Measurements from ENCODE around the gene BGN. TPM values are rescaled to one million over a fixed set of nuclear protein-coding genes. Genes with fewer than 3 reads are reported as not detected.

Gene BGN
- total and polyA plus RNA-seq, 3 experiments from 2014 or later, result not detected

DNA sequence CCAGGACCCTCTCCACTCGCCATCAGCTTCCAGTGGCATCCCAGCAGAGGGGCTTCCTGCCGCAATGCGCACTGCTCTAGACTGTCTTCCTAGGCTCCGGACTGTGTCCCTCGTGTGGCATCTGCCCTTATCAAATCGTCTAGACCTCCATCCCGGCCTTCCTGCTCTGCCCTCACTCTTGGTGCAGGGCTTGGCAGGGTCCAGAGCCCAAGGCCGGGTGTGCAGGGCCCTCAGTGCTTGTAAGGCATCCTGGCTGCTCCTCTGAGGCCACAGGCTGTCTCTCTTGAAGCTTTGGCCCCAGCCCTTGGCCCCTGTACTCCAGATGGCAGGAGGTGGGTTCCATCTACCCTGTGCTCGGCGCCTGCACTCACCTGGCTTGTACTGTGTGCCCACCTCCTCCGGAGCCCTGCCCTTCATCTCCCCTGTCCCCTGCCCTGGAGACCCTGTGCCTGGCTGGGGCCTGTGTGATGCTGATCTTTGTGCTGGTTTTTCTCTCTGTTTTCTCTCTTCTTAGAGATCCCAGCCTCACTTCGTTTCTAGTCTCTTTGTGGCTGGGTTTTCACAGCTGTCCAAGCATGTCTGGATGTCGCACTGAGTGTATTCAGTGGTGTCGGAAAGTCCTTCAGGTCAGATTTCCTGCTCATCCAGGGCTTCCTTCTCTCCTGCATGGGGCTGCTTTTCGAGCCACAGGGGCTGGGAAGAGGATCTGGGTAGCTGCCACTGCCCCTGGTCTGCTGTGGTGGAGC is 45.2 kb upstream of the BGN start:
- Mint-ChIP-seq H3K27ac (no peak overlapping the region), H3K4me3 (no peak overlapping the region), H3K4me1 (no peaks in the 10 kb centered on the region), H3K9me3 (no peaks in the 10 kb centered on the region), H3K36me3 (peaks cover 0 to 33% (median 6%) of the 10 kb centered on the region in 3 donors), H3K27me3 (peaks cover 0 to 2% of the 10 kb centered on the region in 2 donors)
- CTCF ChIA-PET, result no interaction called here
- Histone ChIP-seq H3K27ac (ENCODE audit: low read depth, low read length) (no peak overlapping the region), H3K9me3 (ENCODE audit: low read length) (no peaks in the 10 kb centered on the region), H3K4me1 (ENCODE audit: insufficient read depth, low read length) (no peaks in the 10 kb centered on the region), H3K27me3 (ENCODE audit: insufficient read depth, low read length, poor library complexity, severe bottlenecking) (no peaks in the 10 kb centered on the region), H3K36me3 (ENCODE audit: insufficient read depth, low read length) (no peaks in the 10 kb centered on the region), H3K4me3 (ENCODE audit: low read length) (no peak overlapping the region)
- POLR2A ChIA-PET, result no interaction called here
- no peak for DNase-seq

DNA sequence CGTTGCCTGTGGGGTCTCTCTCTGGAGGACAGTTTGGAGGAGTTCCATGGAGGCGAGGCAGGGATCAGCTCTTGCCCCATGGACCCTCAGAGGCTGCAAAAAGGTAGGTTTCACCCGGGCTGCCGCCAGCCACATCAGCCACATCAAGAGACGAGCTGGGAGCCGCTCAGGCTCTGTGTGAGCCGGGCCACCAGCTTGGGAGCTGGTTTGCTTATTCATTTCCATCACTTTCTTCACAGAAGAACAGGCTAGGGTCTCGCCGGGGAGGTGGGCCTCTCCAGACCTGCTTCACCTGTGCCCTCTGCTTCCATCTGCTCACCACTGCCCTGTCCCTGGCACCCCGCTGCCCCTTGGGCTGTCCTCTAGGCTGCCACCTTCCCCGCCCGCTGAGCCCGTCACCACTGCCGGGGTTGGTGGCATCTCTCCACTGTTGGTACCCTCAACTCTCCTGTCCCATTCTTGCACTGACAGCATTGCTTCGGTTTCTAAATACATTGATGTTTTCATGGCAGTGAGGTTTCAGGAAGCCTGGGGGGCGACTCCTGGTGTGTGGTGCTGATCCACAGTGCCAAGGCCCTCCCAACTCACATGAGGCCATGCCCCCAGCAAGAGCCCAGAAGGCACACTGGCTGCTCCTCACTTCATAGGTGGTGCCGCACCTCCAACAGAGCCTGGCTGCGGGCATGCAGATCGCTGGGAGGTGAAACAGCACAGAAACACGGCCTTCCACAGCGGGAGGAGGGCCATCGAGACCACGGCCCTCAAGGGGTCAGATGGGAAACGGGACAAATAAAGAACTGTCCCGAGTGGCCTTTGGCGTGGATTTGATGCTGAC is 44.4 kb upstream of the BGN start:
- no peak overlapping the region for H3K4me3 Mint-ChIP-seq
- ChIA-PET POLR2A (no interaction called here), CTCF (no interaction called here)
- H3K4me1 Mint-ChIP-seq, result no peaks in the 10 kb centered on the region
- DNase-seq, result no peak
- no peaks in the 10 kb centered on the region for H3K9me3 ChIP-seq (ENCODE audit: low read length)
- peaks cover 0 to 2% of the 10 kb centered on the region in 2 donors for H3K27me3 Mint-ChIP-seq
- no peak overlapping the region for H3K27ac ChIP-seq (ENCODE audit: low read depth, low read length)
- H3K27ac Mint-ChIP-seq, result peak overlapping the region in 1 of 8 donors; percentile 54
- H3K27me3 ChIP-seq (ENCODE audit: insufficient read depth, low read length, poor library complexity, severe bottlenecking), result no peaks in the 10 kb centered on the region
- H3K36me3 Mint-ChIP-seq, result peaks cover 0 to 37% (median 6%) of the 10 kb centered on the region in 3 donors
- no peaks in the 10 kb centered on the region for H3K36me3 ChIP-seq (ENCODE audit: insufficient read depth, low read length)
- no peaks in the 10 kb centered on the region for H3K9me3 Mint-ChIP-seq
- H3K4me3 ChIP-seq (ENCODE audit: low read length), result no peak overlapping the region
- H3K4me1 ChIP-seq (ENCODE audit: insufficient read depth, low read length), result no peaks in the 10 kb centered on the region

DNA sequence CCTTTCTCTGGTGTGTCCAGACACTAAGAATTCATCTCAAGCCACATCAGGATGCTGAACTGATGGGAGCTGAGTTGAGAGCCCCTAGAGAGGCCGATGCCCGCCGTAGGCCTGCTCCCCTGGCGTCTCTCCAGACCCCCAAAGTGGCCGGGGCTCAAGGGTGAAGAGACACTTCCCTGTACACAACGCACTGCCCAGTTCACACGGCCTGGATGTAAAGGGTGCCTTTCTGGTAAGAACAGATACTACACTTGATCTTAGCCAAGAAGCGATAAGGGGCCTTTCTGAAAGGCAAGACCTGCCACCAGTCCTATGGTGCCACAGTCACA is 43.9 kb upstream of the BGN start:
- CTCF ChIA-PET, result no interaction called here
- H3K4me1 Mint-ChIP-seq, result no peaks in the 10 kb centered on the region

DNA sequence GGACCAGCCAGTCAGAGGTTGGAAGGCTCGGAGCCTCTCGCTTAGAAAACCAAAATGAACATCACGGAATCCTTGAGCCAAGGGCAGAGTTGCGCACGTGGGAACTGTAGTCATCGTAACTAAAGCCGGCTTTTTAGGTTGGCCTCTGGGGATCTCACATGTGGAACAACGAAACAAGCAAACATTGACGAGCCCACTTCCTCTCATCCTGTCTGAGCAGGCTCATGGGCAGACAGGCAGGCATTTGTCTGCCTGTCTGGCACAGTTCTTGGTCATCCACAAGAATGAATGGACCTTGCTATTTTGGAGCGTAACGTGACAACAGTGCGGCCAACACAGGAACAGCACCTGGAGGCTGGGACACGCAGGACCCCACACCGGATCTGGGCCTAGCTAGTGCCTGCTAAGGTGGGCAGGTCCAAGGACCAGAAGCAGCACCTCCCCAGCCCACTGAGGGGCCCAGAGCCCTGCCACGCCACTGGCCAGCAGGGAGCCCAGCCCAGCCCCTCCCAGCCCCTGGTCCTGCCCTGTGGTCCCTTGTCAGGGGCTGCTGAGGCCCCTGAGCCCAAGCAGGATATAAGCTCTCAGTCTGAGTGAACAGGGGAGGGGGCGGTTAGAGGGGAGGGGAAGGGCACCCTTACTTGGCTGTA is 39.8 kb upstream of the BGN start:
- POLR2A ChIA-PET, result no interaction called here

More for the DNA sequence above, 43.9 kb upstream of the BGN start:
- POLR2A ChIA-PET, result no interaction called here
- DNase-seq, result no peak
- Histone ChIP-seq H3K27me3 (ENCODE audit: insufficient read depth, low read length, poor library complexity, severe bottlenecking) (no peaks in the 10 kb centered on the region), H3K36me3 (ENCODE audit: insufficient read depth, low read length) (no peaks in the 10 kb centered on the region), H3K4me3 (ENCODE audit: low read length) (no peak overlapping the region), H3K9me3 (ENCODE audit: low read length) (no peaks in the 10 kb centered on the region), H3K4me1 (ENCODE audit: insufficient read depth, low read length) (no peaks in the 10 kb centered on the region), H3K27ac (ENCODE audit: low read depth, low read length) (no peak overlapping the region)
- H3K27me3 Mint-ChIP-seq, result peaks cover 0 to 2% of the 10 kb centered on the region in 2 donors
- peaks cover 0 to 41% (median 6%) of the 10 kb centered on the region in 3 donors for H3K36me3 Mint-ChIP-seq
- H3K4me3 Mint-ChIP-seq, result no peak overlapping the region
- no peaks in the 10 kb centered on the region for H3K9me3 Mint-ChIP-seq
- no peak overlapping the region for H3K27ac Mint-ChIP-seq

DNA sequence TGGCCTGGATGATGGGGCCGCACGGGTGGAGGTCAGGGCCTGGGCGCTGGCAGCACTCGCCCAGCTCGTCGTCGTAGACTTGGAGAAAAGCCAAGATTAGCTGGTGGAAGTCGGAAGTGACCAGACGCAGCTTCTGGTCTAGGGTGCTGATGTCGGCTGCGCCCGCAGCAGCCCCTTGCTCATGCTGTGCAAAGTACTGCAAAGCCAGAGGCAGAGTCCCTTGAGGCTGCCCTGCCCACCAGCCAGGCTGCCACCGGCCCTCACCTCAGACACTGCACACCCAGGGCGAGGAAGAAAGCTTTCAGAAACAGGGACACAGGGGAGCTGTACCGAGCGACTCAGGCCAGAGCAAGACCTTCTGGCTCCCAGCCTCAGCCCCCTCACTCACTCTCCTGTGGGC is 39.2 kb upstream of the BGN start:
- Mint-ChIP-seq H3K4me3 (no peak overlapping the region), H3K4me1 (no peaks in the 10 kb centered on the region), H3K27me3 (peaks cover 0 to 3% of the 10 kb centered on the region in 2 donors), H3K27ac (no peak overlapping the region), H3K36me3 (peaks cover 0 to 55% (median 9%) of the 10 kb centered on the region in 3 donors), H3K9me3 (no peaks in the 10 kb centered on the region)
- H3K9me3 ChIP-seq (ENCODE audit: low read length), result no peaks in the 10 kb centered on the region
- no peaks in the 10 kb centered on the region for H3K36me3 ChIP-seq (ENCODE audit: insufficient read depth, low read length)
- no peak for DNase-seq
- H3K4me3 ChIP-seq (ENCODE audit: low read length), result no peak overlapping the region
- no peaks in the 10 kb centered on the region for H3K4me1 ChIP-seq (ENCODE audit: insufficient read depth, low read length)
- no peak overlapping the region for H3K27ac ChIP-seq (ENCODE audit: low read depth, low read length)
- ChIA-PET POLR2A (no interaction called here), CTCF (no interaction called here)
- no peaks in the 10 kb centered on the region for H3K27me3 ChIP-seq (ENCODE audit: insufficient read depth, low read length, poor library complexity, severe bottlenecking)

More for the DNA sequence above, 39.8 kb upstream of the BGN start:
- CTCF ChIA-PET, result no interaction called here
- Mint-ChIP-seq H3K9me3 (no peaks in the 10 kb centered on the region), H3K27me3 (peaks cover 0 to 3% of the 10 kb centered on the region in 2 donors), H3K4me1 (no peaks in the 10 kb centered on the region), H3K4me3 (no peak overlapping the region), H3K27ac (no peak overlapping the region), H3K36me3 (peaks cover 0 to 55% (median 7%) of the 10 kb centered on the region in 3 donors)
- Histone ChIP-seq H3K36me3 (ENCODE audit: insufficient read depth, low read length) (no peaks in the 10 kb centered on the region), H3K4me1 (ENCODE audit: insufficient read depth, low read length) (no peaks in the 10 kb centered on the region), H3K27ac (ENCODE audit: low read depth, low read length) (no peak overlapping the region), H3K9me3 (ENCODE audit: low read length) (no peaks in the 10 kb centered on the region), H3K4me3 (ENCODE audit: low read length) (no peak overlapping the region), H3K27me3 (ENCODE audit: insufficient read depth, low read length, poor library complexity, severe bottlenecking) (no peaks in the 10 kb centered on the region)
- no peak for DNase-seq

DNA sequence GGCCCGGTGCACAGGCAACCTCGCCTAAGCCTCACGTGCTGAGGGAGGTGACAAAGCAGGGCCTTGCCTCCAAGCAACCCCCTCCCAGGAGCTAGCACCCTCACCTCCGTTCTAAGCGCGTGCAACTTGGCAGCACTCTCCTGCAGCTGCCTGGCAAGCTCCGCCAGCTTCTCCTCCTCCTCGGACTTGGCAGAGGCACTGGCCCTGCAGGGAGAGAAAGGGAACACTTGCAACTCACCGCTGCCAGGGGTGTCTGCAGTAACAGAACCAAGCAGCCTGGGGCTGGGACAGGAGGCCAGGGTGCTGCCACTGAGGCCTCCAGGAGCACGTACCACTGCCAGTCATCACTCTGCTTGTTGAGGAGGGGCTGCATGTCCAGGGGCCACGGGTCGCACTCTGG is 38.6 kb upstream of the BGN start:
- H3K36me3 ChIP-seq (ENCODE audit: insufficient read depth, low read length), result no peaks in the 10 kb centered on the region
- no peaks in the 10 kb centered on the region for H3K27me3 ChIP-seq (ENCODE audit: insufficient read depth, low read length, poor library complexity, severe bottlenecking)
- ChIA-PET CTCF (no interaction called here), POLR2A (no interaction called here)
- Mint-ChIP-seq H3K9me3 (no peaks in the 10 kb centered on the region), H3K4me1 (no peaks in the 10 kb centered on the region), H3K4me3 (no peak overlapping the region), H3K27me3 (peaks cover 0 to 1% of the 10 kb centered on the region in 2 donors), H3K36me3 (peaks cover 0 to 56% (median 7%) of the 10 kb centered on the region in 3 donors), H3K27ac (no peak overlapping the region)
- no peaks in the 10 kb centered on the region for H3K9me3 ChIP-seq (ENCODE audit: low read length)
- no peaks in the 10 kb centered on the region for H3K4me1 ChIP-seq (ENCODE audit: insufficient read depth, low read length)
- no peak overlapping the region for H3K27ac ChIP-seq (ENCODE audit: low read depth, low read length)
- no peak overlapping the region for H3K4me3 ChIP-seq (ENCODE audit: low read length)
- DNase-seq, result no peak

DNA sequence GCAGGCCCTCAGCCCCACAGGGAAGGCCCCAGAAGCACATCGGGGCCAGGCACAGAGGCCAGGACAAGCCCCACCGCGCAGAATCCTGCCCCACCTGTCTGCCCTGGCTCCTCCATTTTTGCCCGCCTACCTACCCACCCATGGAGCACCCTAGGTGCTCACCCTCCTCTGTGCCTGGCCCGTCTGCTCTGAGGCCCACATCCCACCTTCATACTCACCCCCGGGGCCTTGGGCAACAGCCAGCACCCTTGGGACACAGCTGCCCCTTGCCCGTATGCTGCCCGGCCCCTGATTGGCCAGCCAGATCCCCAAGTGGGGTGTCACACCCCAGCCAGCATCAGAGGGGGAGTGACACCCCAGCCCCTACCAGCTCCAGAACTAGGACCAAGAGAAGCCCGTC is 38.1 kb upstream of the BGN start:
- POLR2A ChIA-PET, result no interaction called here
- no peaks in the 10 kb centered on the region for H3K27me3 ChIP-seq (ENCODE audit: insufficient read depth, low read length, poor library complexity, severe bottlenecking)
- H3K36me3 Mint-ChIP-seq, result peaks cover 0 to 56% (median 3%) of the 10 kb centered on the region in 3 donors
- no peaks in the 10 kb centered on the region for H3K36me3 ChIP-seq (ENCODE audit: insufficient read depth, low read length)
- no peaks in the 10 kb centered on the region for H3K4me1 ChIP-seq (ENCODE audit: insufficient read depth, low read length)
- no peaks in the 10 kb centered on the region for H3K9me3 ChIP-seq (ENCODE audit: low read length)
- no peak overlapping the region for H3K27ac Mint-ChIP-seq
- H3K27me3 Mint-ChIP-seq, result peaks cover 0 to 1% of the 10 kb centered on the region in 2 donors
- no peak overlapping the region for H3K27ac ChIP-seq (ENCODE audit: low read depth, low read length)
- H3K9me3 Mint-ChIP-seq, result no peaks in the 10 kb centered on the region
- no peak overlapping the region for H3K4me3 ChIP-seq (ENCODE audit: low read length)
- no peak overlapping the region for H3K4me3 Mint-ChIP-seq
- DNase-seq, result no peak
- CTCF ChIA-PET, result no interaction called here
- H3K4me1 Mint-ChIP-seq, result peaks cover 0 to 3% (median 0%) of the 10 kb centered on the region in 3 donors
